Mucosa of stomach (tissue), 1 donor: ENCODE measurements around the gene DLEC1.

Source experiments
- H3K27me3 ChIP-seq: one replicate; pipeline ENCODE4 v1.7.0; 2013; ENCODE audit warnings: mild to moderate bottlenecking, low read length; ENCODE audit not compliant: control insufficient read depth, insufficient read depth
- H3K36me3 ChIP-seq: one replicate; pipeline ENCODE4 v1.7.0; 2013; ENCODE audit warnings: low read length; ENCODE audit not compliant: control insufficient read depth, insufficient read depth
- H3K4me1 ChIP-seq: one replicate; pipeline ENCODE4 v1.7.0; 2013; ENCODE audit warnings: mild to moderate bottlenecking, low read length; ENCODE audit not compliant: control insufficient read depth, insufficient read depth
- H3K4me3 ChIP-seq: one replicate; pipeline ENCODE4 v1.7.0; 2013; ENCODE audit warnings: low read length
- H3K9ac ChIP-seq: one replicate; pipeline ENCODE4 v1.7.0; 2013; ENCODE audit warnings: mild to moderate bottlenecking, low read length, moderate library complexity
- H3K9me3 ChIP-seq: one replicate; pipeline ENCODE4 v1.7.0; 2013; ENCODE audit warnings: mild to moderate bottlenecking, low read length, moderate library complexity; ENCODE audit not compliant: control insufficient read depth
- donor health status: Pancreatic carcinoma.

Gene DLEC1

GRCh38 chr3:38139191-38139590 lies 100.2 kb downstream of the DLEC1 start:
- peaks cover 25% of the 10 kb centered on the region for H3K4me1 ChIP-seq
- H3K9me3 ChIP-seq, result no peaks in the 10 kb centered on the region
- H3K4me3 ChIP-seq, result peak overlapping the region; percentile 85
- H3K36me3 ChIP-seq, result peaks cover 12% of the 10 kb centered on the region
- H3K27me3 ChIP-seq, result no peaks in the 10 kb centered on the region
- H3K9ac ChIP-seq, result peak overlapping the region; percentile 89

DNA sequence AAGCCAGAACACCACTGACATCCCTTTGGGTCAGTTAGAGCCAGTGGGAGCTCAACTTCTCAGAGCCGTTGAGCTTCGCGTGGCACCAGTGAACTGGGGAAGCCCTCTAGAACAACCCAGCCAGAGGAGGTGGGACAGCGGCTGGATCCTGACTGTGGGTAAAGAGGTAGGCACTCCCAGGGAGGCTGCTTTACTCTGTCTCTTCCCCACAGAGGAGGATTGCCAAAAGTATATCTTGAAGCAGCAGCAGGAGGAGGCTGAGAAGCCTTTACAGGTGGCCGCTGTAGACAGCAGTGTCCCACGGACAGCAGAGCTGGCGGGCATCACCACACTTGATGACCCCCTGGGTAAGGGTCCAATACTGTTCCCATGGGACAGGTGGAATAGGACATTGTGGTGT lies 100.6 kb downstream of the DLEC1 start:
- H3K36me3 ChIP-seq, result peaks cover 12% of the 10 kb centered on the region
- H3K9me3 ChIP-seq, result no peaks in the 10 kb centered on the region
- H3K4me3 ChIP-seq, result peak overlapping the region; percentile 85
- no peaks in the 10 kb centered on the region for H3K27me3 ChIP-seq
- peaks cover 23% of the 10 kb centered on the region for H3K4me1 ChIP-seq
- peak overlapping the region; percentile 89 for H3K9ac ChIP-seq

GRCh38 chr3:38140326-38141172 lies 101.5 kb downstream of the DLEC1 start:
- peak overlapping the region; percentile 89 for H3K9ac ChIP-seq
- H3K36me3 ChIP-seq, result peaks cover 12% of the 10 kb centered on the region
- no peaks in the 10 kb centered on the region for H3K9me3 ChIP-seq
- H3K4me1 ChIP-seq, result peaks cover 23% of the 10 kb centered on the region
- no peak overlapping the region for H3K4me3 ChIP-seq
- no peaks in the 10 kb centered on the region for H3K27me3 ChIP-seq

- Histone ChIP-seq H3K36me3 (peaks cover 12% of the 10 kb centered on the region), H3K9ac (no peak overlapping the region), H3K9me3 (no peaks in the 10 kb centered on the region), H3K27me3 (no peaks in the 10 kb centered on the region), H3K4me3 (no peak overlapping the region), H3K4me1 (peaks cover 23% of the 10 kb centered on the region)
Observed at GRCh38 chr3:38141173-38141951, 102.4 kb downstream of the DLEC1 start.

- peaks cover 23% of the 10 kb centered on the region for H3K4me1 ChIP-seq
- H3K36me3 ChIP-seq, result peaks cover 12% of the 10 kb centered on the region
- no peaks in the 10 kb centered on the region for H3K27me3 ChIP-seq
- H3K9me3 ChIP-seq, result no peaks in the 10 kb centered on the region
- H3K4me3 ChIP-seq, result no peak overlapping the region
- no peak overlapping the region for H3K9ac ChIP-seq
Observed at GRCh38 chr3:38141952-38142273, 102.9 kb downstream of the DLEC1 start.

GRCh38 chr3:38142959-38143358 lies 104.0 kb downstream of the DLEC1 start:
- Histone ChIP-seq H3K9ac (no peak overlapping the region), H3K4me3 (no peak overlapping the region), H3K9me3 (no peaks in the 10 kb centered on the region), H3K36me3 (peaks cover 12% of the 10 kb centered on the region), H3K27me3 (no peaks in the 10 kb centered on the region), H3K4me1 (peaks cover 17% of the 10 kb centered on the region)

- Histone ChIP-seq H3K36me3 (peaks cover 12% of the 10 kb centered on the region), H3K4me3 (no peak overlapping the region), H3K9me3 (no peaks in the 10 kb centered on the region), H3K4me1 (peaks cover 15% of the 10 kb centered on the region), H3K27me3 (no peaks in the 10 kb centered on the region), H3K9ac (no peak overlapping the region)
Observed at GRCh38 chr3:38143511-38143910, 104.5 kb downstream of the DLEC1 start.

DNA sequence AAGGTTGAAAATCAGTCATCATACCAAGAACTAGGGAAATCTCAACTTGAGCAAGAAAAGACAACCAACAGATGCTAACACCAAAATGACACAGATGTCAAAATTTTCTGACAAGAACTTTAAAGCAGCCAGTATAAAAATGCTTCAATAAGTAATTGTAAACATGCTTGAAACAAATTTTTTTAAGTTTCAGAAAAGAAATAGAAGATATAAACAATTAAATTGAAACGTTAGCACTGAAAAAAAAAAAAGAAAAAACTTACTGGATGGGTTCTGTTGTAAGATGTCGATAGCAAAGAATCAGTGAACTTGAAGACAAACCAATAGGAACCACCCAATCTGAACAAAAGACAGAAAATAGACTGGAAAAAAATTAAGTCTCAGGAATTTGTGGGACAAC lies 107.5 kb downstream of the DLEC1 start:
- no peak overlapping the region for H3K9ac ChIP-seq
- H3K4me3 ChIP-seq, result no peak overlapping the region
- no peaks in the 10 kb centered on the region for H3K27me3 ChIP-seq
- no peaks in the 10 kb centered on the region for H3K9me3 ChIP-seq
- peaks cover 7% of the 10 kb centered on the region for H3K36me3 ChIP-seq
- H3K4me1 ChIP-seq, result peaks cover 6% of the 10 kb centered on the region

DNA sequence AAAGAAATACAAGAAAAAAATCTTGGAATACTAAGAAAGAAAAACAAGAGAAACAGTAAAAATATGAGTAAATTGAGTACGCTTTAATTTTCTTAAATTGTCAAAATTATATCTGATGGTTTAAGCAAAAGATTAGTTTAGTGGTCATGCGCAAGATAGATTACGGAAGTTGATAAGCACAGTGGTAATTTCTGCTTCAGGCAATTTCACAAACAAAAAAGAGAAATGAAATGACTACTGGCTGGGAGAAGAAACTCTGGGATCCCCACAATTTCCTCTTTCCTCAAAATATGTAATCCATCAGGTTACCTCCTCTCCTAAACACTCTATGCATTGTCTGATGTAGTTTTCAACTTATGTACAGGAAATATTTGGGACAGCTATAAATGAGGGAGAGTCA lies 108.4 kb downstream of the DLEC1 start:
- H3K27me3 ChIP-seq, result no peaks in the 10 kb centered on the region
- H3K4me3 ChIP-seq, result no peak overlapping the region
- no peaks in the 10 kb centered on the region for H3K36me3 ChIP-seq
- no peaks in the 10 kb centered on the region for H3K9me3 ChIP-seq
- no peak overlapping the region for H3K9ac ChIP-seq
- H3K4me1 ChIP-seq, result peaks cover 14% of the 10 kb centered on the region

- Histone ChIP-seq H3K27me3 (no peaks in the 10 kb centered on the region), H3K36me3 (no peaks in the 10 kb centered on the region), H3K4me1 (peaks cover 21% of the 10 kb centered on the region), H3K4me3 (no peak overlapping the region), H3K9me3 (no peaks in the 10 kb centered on the region), H3K9ac (no peak overlapping the region)
Observed at GRCh38 chr3:38148311-38148882, 109.4 kb downstream of the DLEC1 start.

DNA sequence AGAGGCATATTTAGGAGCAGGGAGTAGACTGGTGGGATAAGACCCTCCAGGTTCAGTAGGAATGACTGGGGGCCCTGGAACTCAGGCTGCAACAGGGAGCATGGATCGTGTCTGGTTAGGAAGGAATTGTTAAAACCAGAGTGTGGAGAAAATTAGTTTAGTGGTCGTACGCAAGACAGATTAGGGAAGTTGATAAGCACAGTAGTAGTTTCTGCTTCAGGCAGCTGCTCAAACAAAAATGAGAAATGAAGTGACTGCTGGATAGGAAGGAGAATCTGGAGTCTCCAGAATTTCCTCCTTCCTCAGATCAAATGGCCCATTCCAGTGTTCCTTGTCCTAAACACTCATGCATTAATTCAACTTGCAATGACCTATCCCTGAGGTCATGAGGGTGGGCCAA lies 110.7 kb downstream of the DLEC1 start:
- Histone ChIP-seq H3K27me3 (no peaks in the 10 kb centered on the region), H3K4me1 (peaks cover 34% of the 10 kb centered on the region), H3K9me3 (no peaks in the 10 kb centered on the region), H3K9ac (no peak overlapping the region), H3K4me3 (no peak overlapping the region), H3K36me3 (no peaks in the 10 kb centered on the region)
